ENCODE measurements around the gene CYP24A1. TPM values are rescaled to one million over a fixed set of nuclear protein-coding genes. Genes with fewer than 3 reads are reported as not detected.

CYP24A1 gene
- total RNA-seq, 1 experiment from 2014 or later: 1.2 TPM

GRCh38 chr20:54162378-54163009 lies 11.3 kb downstream of the CYP24A1 start:
- H3K9me3 ChIP-seq (ENCODE audit: low read length): no peaks in the 10 kb centered on the region
- H3K4me2 ChIP-seq (ENCODE audit: low read length): no peak overlapping the region
- ATAC-seq (no peak), DNase-seq (no peak)
- H2AFZ ChIP-seq (ENCODE audit: low read length): no peak overlapping the region
- no peaks in the 10 kb centered on the region for H3K27me3 ChIP-seq (ENCODE audit: low read length)
- H3K4me3 ChIP-seq (ENCODE audit: low read length): no peak overlapping the region
- H3K27ac ChIP-seq (ENCODE audit: low read length): no peak overlapping the region
- intact Hi-C loops (cut with micrococcal nuclease): no loop called here
- ChIA-PET POLR2A (ENCODE audit: unreplicated experiment) (no interaction called here), CTCF (no interaction called here)
- no peaks in the 10 kb centered on the region for H4K20me1 ChIP-seq (ENCODE audit: low read length)
- BruUV-seq (replicated peaks): no TSS peak
- H3K36me3 ChIP-seq (ENCODE audit: low read depth, low read length): no peaks in the 10 kb centered on the region
- no peaks in the 10 kb centered on the region for H3K9me2 ChIP-seq (replicated peaks; ENCODE audit: low read length)
- no peaks in the 10 kb centered on the region for H3F3A ChIP-seq (ENCODE audit: low read length, unreplicated experiment)
- TF ChIP-seq CTCF (conservative IDR thresholded peaks at IDR 0.05; ENCODE audit: low read depth, low read length) (no peak), EZH2phosphoT487 (IDR thresholded peaks at IDR 0.05; ENCODE audit: borderline replicate concordance, low read length) (no peak)
- H3K9ac ChIP-seq (ENCODE audit: low read length): no peak overlapping the region
- H3K79me2 ChIP-seq (ENCODE audit: low read length): no peaks in the 10 kb centered on the region
- H3K4me1 ChIP-seq (ENCODE audit: insufficient read depth, low read length): peaks cover 19% of the 10 kb centered on the region

GRCh38 chr20:54161821-54162149 lies 12.0 kb downstream of the CYP24A1 start:
- no peak for ATAC-seq
- CTCF ChIA-PET: no interaction called here

More at GRCh38 chr20:54161821-54162149, 12.0 kb downstream of the CYP24A1 start:
- Histone ChIP-seq H3K27ac (ENCODE audit: low read length) (no peak overlapping the region), H3K4me3 (ENCODE audit: low read length) (no peak overlapping the region), H3K36me3 (ENCODE audit: low read depth, low read length) (no peaks in the 10 kb centered on the region), H3K4me1 (ENCODE audit: insufficient read depth, low read length) (peaks cover 12% of the 10 kb centered on the region), H3K27me3 (ENCODE audit: low read length) (no peaks in the 10 kb centered on the region), H2AFZ (ENCODE audit: low read length) (no peak overlapping the region), H3K4me2 (ENCODE audit: low read length) (no peak overlapping the region), H3K9me2 (replicated peaks; ENCODE audit: low read length) (no peaks in the 10 kb centered on the region), H3K9ac (ENCODE audit: low read length) (no peak overlapping the region), H3K79me2 (ENCODE audit: low read length) (no peaks in the 10 kb centered on the region), H3K9me3 (ENCODE audit: low read length) (no peaks in the 10 kb centered on the region), H4K20me1 (ENCODE audit: low read length) (no peaks in the 10 kb centered on the region), H3F3A (ENCODE audit: low read length, unreplicated experiment) (no peaks in the 10 kb centered on the region)
- TF ChIP-seq CTCF (conservative IDR thresholded peaks at IDR 0.05; ENCODE audit: low read depth, low read length) (no peak), EZH2 (IDR thresholded peaks at IDR 0.05; ENCODE audit: low read length, unreplicated experiment) (no peak), EZH2phosphoT487 (IDR thresholded peaks at IDR 0.05; ENCODE audit: borderline replicate concordance, low read length) (no peak)
- DNase-seq: no peak
- POLR2A ChIA-PET (ENCODE audit: unreplicated experiment): no interaction called here
- intact Hi-C loops (cut with micrococcal nuclease): no loop called here
- BruUV-seq (replicated peaks): no TSS peak

All from PC-3 (cell line).